Measurements from ENCODE around the gene UBQLN4.
A peak's percentile ranks its signal among the peaks of the same experiment; 100 is the strongest.

UBQLN4 gene

DNA sequence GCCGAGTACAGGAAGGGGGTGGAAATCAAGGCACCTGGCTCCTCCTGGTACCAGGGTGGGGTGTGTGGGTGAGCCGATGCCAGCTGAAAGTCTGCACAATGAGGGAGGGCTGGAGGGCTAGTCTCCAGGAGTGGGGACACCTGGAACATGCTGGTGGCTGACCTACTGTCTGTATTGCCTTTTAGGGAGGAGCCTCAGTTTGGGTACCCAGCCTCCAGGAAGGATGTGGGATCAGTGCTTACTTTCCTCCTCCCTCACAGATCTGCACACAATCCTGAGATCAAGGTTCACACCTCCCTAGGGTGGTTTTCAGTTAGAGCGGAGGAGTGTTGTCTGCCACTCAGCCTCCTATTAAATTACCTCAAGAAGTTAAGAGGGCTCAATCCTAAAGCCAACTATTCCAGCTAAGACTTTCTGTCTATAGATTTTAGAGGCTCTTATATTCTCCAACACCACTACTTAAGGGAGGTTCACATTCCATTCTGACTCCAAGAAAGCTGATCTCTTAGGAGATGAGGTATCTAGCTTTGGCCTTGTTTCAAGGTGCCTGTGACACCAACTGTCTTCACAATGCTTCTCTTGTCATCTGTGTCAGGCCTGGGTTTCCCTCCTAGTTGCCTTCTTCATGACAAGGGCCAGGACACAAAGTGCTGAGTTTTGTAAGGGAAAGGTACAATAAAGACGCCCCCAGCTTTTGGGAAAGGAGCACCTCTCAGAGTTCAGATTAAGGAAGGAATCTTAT is 48.6 kb downstream of the UBQLN4 start:
- no peak overlapping the region for H3K4me3 ChIP-seq (ENCODE audit: low read length)
- H3K4me1 ChIP-seq (ENCODE audit: low read length): peaks cover 33% of the 10 kb centered on the region
- H3K4me2 ChIP-seq (ENCODE audit: low read depth, low read length): no peak overlapping the region
- H3K9me2 ChIP-seq (replicated peaks; ENCODE audit: insufficient read depth, low read length): no peaks in the 10 kb centered on the region
- no peaks in the 10 kb centered on the region for H3K27me3 ChIP-seq (replicated peaks; ENCODE audit: insufficient read depth, low read length)
- H3F3A ChIP-seq (ENCODE audit: insufficient read depth, low read length): peaks cover 32% of the 10 kb centered on the region
- no peaks in the 10 kb centered on the region for H4K20me1 ChIP-seq (ENCODE audit: insufficient read depth, low read length)
- H3K79me2 ChIP-seq (ENCODE audit: low read length): 0 out of 2 replicates have a peak, but pooled peaks cover 7% of the 10 kb centered on the region
- no peak overlapping the region for H2AFZ ChIP-seq (ENCODE audit: low read length)
- TF ChIP-seq EZH2 (optimal IDR thresholded peaks at IDR 0.05; ENCODE audit: low read depth, low read length): no peak
- H3K27ac ChIP-seq (ENCODE audit: low read length): no peak overlapping the region
- H3K36me3 ChIP-seq (replicated peaks; ENCODE audit: insufficient read depth, low read length): peaks cover 6% of the 10 kb centered on the region; the same call in 1 of the 2 replicates
- no peak for DNase-seq
- no peaks in the 10 kb centered on the region for H3K9me3 ChIP-seq (replicated peaks; ENCODE audit: insufficient read depth, low read length)
- no peak overlapping the region for H3K9ac ChIP-seq (ENCODE audit: low read length)

DNA sequence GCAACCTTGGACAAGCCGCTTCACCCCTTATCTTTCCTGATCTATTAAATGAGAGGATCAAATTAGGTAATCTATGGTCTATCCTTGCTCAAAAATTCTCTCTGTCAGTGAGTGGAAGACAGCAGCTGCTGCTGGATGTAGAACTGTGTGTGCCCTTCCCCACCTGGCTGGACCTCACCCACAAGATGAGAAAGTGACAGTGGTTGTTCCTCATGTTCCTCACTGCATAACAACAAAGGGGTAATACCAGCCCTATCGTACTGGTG is 49.7 kb downstream of the UBQLN4 start:
- Histone ChIP-seq H3K9me3 (replicated peaks; ENCODE audit: insufficient read depth, low read length) (no peaks in the 10 kb centered on the region), H3K4me3 (ENCODE audit: low read length) (peak overlapping the region; percentile 45), H3K4me2 (ENCODE audit: low read depth, low read length) (peak overlapping the region; percentile 63), H2AFZ (ENCODE audit: low read length) (peak overlapping the region; percentile 64), H3F3A (ENCODE audit: insufficient read depth, low read length) (peaks cover 26% of the 10 kb centered on the region), H3K36me3 (replicated peaks; ENCODE audit: insufficient read depth, low read length) (no peaks in the 10 kb centered on the region; the same call in 1 of the 2 replicates), H3K9ac (ENCODE audit: low read length) (peak overlapping the region; percentile 30; the same call in 1 of the 2 replicates), H3K27ac (ENCODE audit: low read length) (peak overlapping the region; percentile 41), H3K9me2 (replicated peaks; ENCODE audit: insufficient read depth, low read length) (no peaks in the 10 kb centered on the region), H3K27me3 (replicated peaks; ENCODE audit: insufficient read depth, low read length) (no peaks in the 10 kb centered on the region), H3K4me1 (ENCODE audit: low read length) (peaks cover 25% of the 10 kb centered on the region), H4K20me1 (ENCODE audit: insufficient read depth, low read length) (no peaks in the 10 kb centered on the region), H3K79me2 (ENCODE audit: low read length) (0 out of 2 replicates have a peak, but pooled peaks cover under 1% of the 10 kb centered on the region)
- TF ChIP-seq EZH2 (optimal IDR thresholded peaks at IDR 0.05; ENCODE audit: low read depth, low read length) (no peak), EZH2phosphoT487 (IDR thresholded peaks at IDR 0.05; ENCODE audit: low read length) (no peak)
- TF ChIP-seq, protein P1, sequence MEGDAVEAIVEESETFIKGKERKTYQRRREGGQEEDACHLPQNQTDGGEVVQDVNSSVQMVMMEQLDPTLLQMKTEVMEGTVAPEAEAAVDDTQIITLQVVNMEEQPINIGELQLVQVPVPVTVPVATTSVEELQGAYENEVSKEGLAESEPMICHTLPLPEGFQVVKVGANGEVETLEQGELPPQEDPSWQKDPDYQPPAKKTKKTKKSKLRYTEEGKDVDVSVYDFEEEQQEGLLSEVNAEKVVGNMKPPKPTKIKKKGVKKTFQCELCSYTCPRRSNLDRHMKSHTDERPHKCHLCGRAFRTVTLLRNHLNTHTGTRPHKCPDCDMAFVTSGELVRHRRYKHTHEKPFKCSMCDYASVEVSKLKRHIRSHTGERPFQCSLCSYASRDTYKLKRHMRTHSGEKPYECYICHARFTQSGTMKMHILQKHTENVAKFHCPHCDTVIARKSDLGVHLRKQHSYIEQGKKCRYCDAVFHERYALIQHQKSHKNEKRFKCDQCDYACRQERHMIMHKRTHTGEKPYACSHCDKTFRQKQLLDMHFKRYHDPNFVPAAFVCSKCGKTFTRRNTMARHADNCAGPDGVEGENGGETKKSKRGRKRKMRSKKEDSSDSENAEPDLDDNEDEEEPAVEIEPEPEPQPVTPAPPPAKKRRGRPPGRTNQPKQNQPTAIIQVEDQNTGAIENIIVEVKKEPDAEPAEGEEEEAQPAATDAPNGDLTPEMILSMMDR (IDR thresholded peaks at IDR 0.05; ENCODE audit: low read length): no peak
- peak; percentile 30 for DNase-seq

DNA sequence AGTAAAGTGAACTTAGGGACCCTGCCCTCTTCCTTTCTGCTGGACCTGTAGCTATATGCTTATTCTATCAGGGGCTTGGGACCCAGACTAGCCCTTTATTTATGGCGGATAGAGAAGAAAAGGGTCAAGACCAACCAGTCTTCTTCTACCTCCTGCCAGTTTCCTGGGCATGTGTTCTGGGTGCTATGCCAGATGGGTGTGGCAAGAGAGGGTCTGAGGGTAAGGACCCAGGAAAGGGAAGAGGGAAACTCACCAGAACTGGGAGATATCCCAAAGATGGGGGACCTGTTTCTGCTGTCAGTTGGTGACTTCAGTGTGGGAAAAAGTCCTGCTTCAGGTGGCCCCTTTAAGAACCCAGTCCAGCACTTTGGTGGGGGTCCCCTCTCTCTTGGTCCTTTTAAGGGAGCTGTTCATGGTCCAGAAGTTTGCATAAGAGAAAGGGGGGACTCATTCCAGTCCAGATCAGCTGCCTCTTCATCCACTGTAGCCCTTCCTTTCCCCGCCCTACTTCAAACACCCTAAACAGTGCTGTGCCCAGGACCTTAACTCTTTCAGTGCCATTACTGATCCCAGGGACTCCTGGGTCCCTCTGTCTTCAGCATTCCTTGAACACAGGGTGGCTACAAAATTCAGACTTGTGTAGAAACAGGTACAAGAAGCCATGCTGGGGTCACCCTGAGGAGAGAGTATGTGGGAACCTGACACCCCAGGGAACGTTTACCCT is 51.2 kb downstream of the UBQLN4 start:
- no peak for DNase-seq
- Histone ChIP-seq H3K9ac (ENCODE audit: low read length) (no peak overlapping the region), H3K27me3 (replicated peaks; ENCODE audit: insufficient read depth, low read length) (no peaks in the 10 kb centered on the region), H4K20me1 (ENCODE audit: insufficient read depth, low read length) (no peaks in the 10 kb centered on the region), H3K4me2 (ENCODE audit: low read depth, low read length) (no peak overlapping the region), H3K9me2 (replicated peaks; ENCODE audit: insufficient read depth, low read length) (no peaks in the 10 kb centered on the region), H2AFZ (ENCODE audit: low read length) (no peak overlapping the region), H3K79me2 (ENCODE audit: low read length) (no peaks in the 10 kb centered on the region), H3K36me3 (replicated peaks; ENCODE audit: insufficient read depth, low read length) (no peaks in the 10 kb centered on the region), H3F3A (ENCODE audit: insufficient read depth, low read length) (peaks cover 22% of the 10 kb centered on the region), H3K4me1 (ENCODE audit: low read length) (peaks cover 20% of the 10 kb centered on the region), H3K4me3 (ENCODE audit: low read length) (no peak overlapping the region), H3K9me3 (replicated peaks; ENCODE audit: insufficient read depth, low read length) (no peaks in the 10 kb centered on the region), H3K27ac (ENCODE audit: low read length) (no peak overlapping the region)
- TF ChIP-seq EZH2 (optimal IDR thresholded peaks at IDR 0.05; ENCODE audit: low read depth, low read length) (no peak), EZH2phosphoT487 (IDR thresholded peaks at IDR 0.05; ENCODE audit: low read length) (no peak)
- TF ChIP-seq, protein P1 (IDR thresholded peaks at IDR 0.05; ENCODE audit: low read length): no peak

Data from MM.1S (cell line).